Effector CD8-positive, alpha-beta T cell (primary cell): ENCODE results near the gene CACNA1A.
"Not testable (repeated sequence)": the region's sequence is repeated elsewhere in the genome, so short reads cannot be mapped to it uniquely, and the experiment has no call there.

Experiments used
- DNase-seq: peaks from one replicate; lab custom pipeline; 2025; lab: John Stamatoyannopoulos, UW

The CACNA1A gene

GRCh38 chr19:13198634-13199033, 307.6 kb downstream of the CACNA1A start:
- no peak for DNase-seq

GRCh38 chr19:13195678-13196077, 310.6 kb downstream of the CACNA1A start:
- DNase-seq, result peak; percentile 7

GRCh38 chr19:13190781-13191540, 315.3 kb downstream of the CACNA1A start:
- DNase-seq, result no peak

GRCh38 chr19:13189600-13189999, 316.7 kb downstream of the CACNA1A start:
- no peak for DNase-seq

- DNase-seq, result no peak
Measured at GRCh38 chr19:13187419-13187818, 318.9 kb downstream of the CACNA1A start.

GRCh38 chr19:13186688-13187087, 319.6 kb downstream of the CACNA1A start:
- not testable (repeated sequence) for DNase-seq

- not testable (repeated sequence) for DNase-seq
Measured at GRCh38 chr19:13185763-13186657, 320.3 kb downstream of the CACNA1A start.

GRCh38 chr19:13184926-13185325, 321.4 kb downstream of the CACNA1A start:
- not testable (repeated sequence) for DNase-seq

- DNase-seq, result no peak
Measured at GRCh38 chr19:13181747-13182388, 324.4 kb downstream of the CACNA1A start.

GRCh38 chr19:13178291-13178690, 328.0 kb downstream of the CACNA1A start:
- DNase-seq, result not testable (repeated sequence)

- not testable (repeated sequence) for DNase-seq
Measured at GRCh38 chr19:13177584-13177983, 328.7 kb downstream of the CACNA1A start.

- no peak for DNase-seq
Measured at GRCh38 chr19:13176345-13176744, 329.9 kb downstream of the CACNA1A start.

GRCh38 chr19:13173139-13173737, 333.0 kb downstream of the CACNA1A start:
- no peak for DNase-seq

GRCh38 chr19:13172346-13173138, 333.7 kb downstream of the CACNA1A start:
- peak; percentile 67 for DNase-seq

GRCh38 chr19:13171146-13171545, 335.1 kb downstream of the CACNA1A start:
- DNase-seq, result no peak

GRCh38 chr19:13169769-13170168, 336.5 kb downstream of the CACNA1A start:
- DNase-seq, result no peak

- not testable (repeated sequence) for DNase-seq
Measured at GRCh38 chr19:13166151-13166550, 340.1 kb downstream of the CACNA1A start.

- DNase-seq, result no peak
Measured at GRCh38 chr19:13165162-13165997, 340.9 kb downstream of the CACNA1A start.

- peak; percentile 19 for DNase-seq
Measured at GRCh38 chr19:13164343-13165161, 341.7 kb downstream of the CACNA1A start.
